Mesenchymal stem cell (in vitro differentiated cells and primary cell): ENCODE results near the gene JMJD7.

ENCODE experiments used
- DNase-seq: peaks from one replicate; pipeline ENCODE4 v3.0.0-alpha.2; 2013
- H2AFZ ChIP-seq: one replicate; pipeline ENCODE4 v1.6.1; 2013; ENCODE audit warnings: low read depth, mild to moderate bottlenecking, control low read depth, inconsistent platforms, low read length, moderate library complexity
- H2AK5ac ChIP-seq: 2 replicates; pipeline ENCODE4 v1.6.1; 2013; ENCODE audit warnings: low read length, moderate library complexity, mild to moderate bottlenecking, inconsistent platforms; ENCODE audit not compliant: severe bottlenecking
- H2BK120ac ChIP-seq: one replicate; pipeline ENCODE4 v1.6.1; 2013; ENCODE audit warnings: low read depth, mild to moderate bottlenecking, inconsistent platforms, low read length, moderate library complexity
- H2BK12ac ChIP-seq, 2 experiments: one replicate each; pipeline ENCODE4 v1.6.1; 2013; ENCODE audit warnings: inconsistent platforms in 2 of 2, low read length in 2 of 2, mild to moderate bottlenecking in 2 of 2, moderate library complexity in 2 of 2, control low read depth in 1 of 2
- H2BK15ac ChIP-seq: one replicate; pipeline ENCODE4 v1.6.1; 2013; ENCODE audit warnings: mild to moderate bottlenecking, low read depth, inconsistent platforms; ENCODE audit not compliant: poor library complexity, severe bottlenecking
- H2BK5ac ChIP-seq: 2 replicates; pipeline ENCODE4 v1.6.1; 2013; ENCODE audit warnings: low read depth, mild to moderate bottlenecking, low read length, control low read depth, inconsistent platforms; ENCODE audit not compliant: poor library complexity, severe bottlenecking
- H3K14ac ChIP-seq, 2 experiments: one replicate each; pipeline ENCODE4 v1.6.1; 2013; ENCODE audit warnings: inconsistent platforms in 2 of 2, low read length in 2 of 2, control low read depth in 1 of 2, mild to moderate bottlenecking in 1 of 2, moderate library complexity in 1 of 2
- H3K18ac ChIP-seq, 2 experiments: one replicate each; pipeline ENCODE4 v1.6.1; 2013; ENCODE audit warnings: inconsistent platforms in 2 of 2, low read length in 2 of 2, control low read depth in 1 of 2, low read depth in 1 of 2, mild to moderate bottlenecking in 1 of 2
- H3K23ac ChIP-seq, 2 experiments: one replicate each; pipeline ENCODE4 v1.6.1; 2013; ENCODE audit warnings: inconsistent platforms in 2 of 2, low read length in 2 of 2, mild to moderate bottlenecking in 2 of 2, moderate library complexity in 2 of 2, control low read depth in 1 of 2
- H3K27ac ChIP-seq: 2 replicates; pipeline ENCODE4 v1.5.1; 2013; ENCODE audit warnings: mild to moderate bottlenecking, moderate library complexity, low read length, control low read depth, inconsistent platforms; ENCODE audit not compliant: poor library complexity, severe bottlenecking
- H3K27me3 ChIP-seq, 2 experiments: 2 replicates each; pipeline versions ENCODE4 v1.6.1 to v1.7.0; 2013; ENCODE audit warnings: low read length in 2 of 2, mild to moderate bottlenecking in 2 of 2, moderate library complexity in 2 of 2, control low read depth in 1 of 2, inconsistent platforms in 1 of 2; ENCODE audit not compliant: control insufficient read depth in 1 of 2, insufficient read depth in 1 of 2
- H3K36me3 ChIP-seq, 2 experiments: 2 replicates each; pipeline versions ENCODE4 v1.6.1 to v1.7.0; 2013; ENCODE audit warnings: low read length in 2 of 2, control low read depth in 1 of 2, inconsistent platforms in 1 of 2, low read depth in 1 of 2, mild to moderate bottlenecking in 1 of 2; ENCODE audit not compliant: insufficient read depth in 2 of 2, control insufficient read depth in 1 of 2
- H3K4ac ChIP-seq, 2 experiments: one replicate each; pipeline ENCODE4 v1.6.1; 2013; ENCODE audit warnings: inconsistent platforms in 2 of 2, low read length in 2 of 2, mild to moderate bottlenecking in 2 of 2, moderate library complexity in 2 of 2, control low read depth in 1 of 2, low read depth in 1 of 2
- H3K4me1 ChIP-seq: 2 replicates; pipeline ENCODE4 v1.6.1; 2013; ENCODE audit warnings: low read depth, low read length, control low read depth; ENCODE audit not compliant: control insufficient read depth, insufficient read depth
- H3K4me2 ChIP-seq: 2 replicates; pipeline ENCODE4 v1.6.1; 2013; ENCODE audit warnings: low read length, mild to moderate bottlenecking, inconsistent platforms; ENCODE audit not compliant: poor library complexity, severe bottlenecking
- H3K4me3 ChIP-seq, 2 experiments: 2 replicates each; pipeline versions ENCODE4 v1.5.1 to v1.7.0; 2013; ENCODE audit warnings: low read length in 2 of 2, mild to moderate bottlenecking in 2 of 2, control low read depth in 1 of 2, low read depth in 1 of 2; ENCODE audit not compliant: insufficient read depth in 1 of 2
- H3K79me1 ChIP-seq: replicated peaks from 2 replicates; pipeline ENCODE4 v1.6.1; 2013; ENCODE audit warnings: mild to moderate bottlenecking, control low read depth, low read length, inconsistent platforms; ENCODE audit not compliant: poor library complexity, severe bottlenecking
- H3K9ac ChIP-seq: 2 replicates; pipeline ENCODE4 v1.7.0; 2013; ENCODE audit warnings: mild to moderate bottlenecking, low read length, moderate library complexity
- H3K9me3 ChIP-seq: 2 replicates; pipeline ENCODE4 v1.7.0; 2013; ENCODE audit warnings: mild to moderate bottlenecking, low read length; ENCODE audit not compliant: control insufficient read depth
- H4K8ac ChIP-seq: one replicate; pipeline ENCODE4 v1.6.1; 2013; ENCODE audit warnings: inconsistent platforms, mild to moderate bottlenecking, low read length, moderate library complexity
- H4K91ac ChIP-seq: one replicate; pipeline ENCODE4 v1.6.1; 2013; ENCODE audit warnings: mild to moderate bottlenecking, low read length, inconsistent platforms
- WGBS: methylation state at CpG from one replicate; pipeline ENCODE4 v1.1.7; 2013; ENCODE audit warnings: mixed read lengths; 5-methylcytosine and 5-hydroxymethylcytosine counted together

JMJD7 gene

DNA sequence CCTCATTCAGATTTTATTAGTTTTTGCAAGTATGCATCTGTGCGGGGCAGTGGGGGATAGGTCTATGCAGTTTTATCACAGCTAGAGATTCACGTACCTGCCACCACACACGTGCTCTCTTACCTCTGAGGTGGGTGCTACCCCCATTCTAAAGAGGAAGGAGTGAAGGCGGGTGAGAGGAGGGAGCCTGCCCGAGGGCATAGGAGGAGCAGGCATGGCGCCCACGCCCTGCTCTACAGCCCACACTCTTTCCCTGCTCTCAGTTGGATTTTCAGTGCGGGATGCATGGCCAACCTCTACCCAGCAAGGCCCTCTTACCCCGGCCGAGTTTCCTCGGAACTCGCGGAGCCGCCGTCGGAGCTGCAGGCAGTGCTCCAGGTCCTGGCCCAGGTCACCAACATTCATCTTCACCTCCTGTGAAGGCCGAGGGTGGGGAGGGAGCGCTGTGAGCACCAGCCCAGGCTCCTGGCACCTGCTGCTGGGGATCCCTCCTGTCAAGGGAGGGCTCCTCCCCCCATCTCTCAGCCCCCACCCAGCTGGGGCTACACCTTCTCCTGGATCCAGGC, 37.7 kb downstream of the JMJD7 start:
- Histone ChIP-seq H3K4me1 (peaks cover 15% of the 10 kb centered on the region), H2BK15ac (no peak overlapping the region), H2BK12ac (no peak overlapping the region), H3K9ac (no peak overlapping the region), H3K23ac (no peak overlapping the region), H3K14ac (no peak overlapping the region), H4K91ac (no peak overlapping the region), H3K4me3 (no peak overlapping the region), H2AK5ac (no peak overlapping the region), H3K4me2 (no peak overlapping the region), H3K27me3 (peaks cover 0 to 52% of the 10 kb centered on the region in 2 experiments), H3K79me1 (no peaks in the 10 kb centered on the region), H4K8ac (no peak overlapping the region), H3K36me3 (peaks cover 0 to 70% of the 10 kb centered on the region in 2 experiments), H2BK120ac (no peak overlapping the region), H3K9me3 (no peaks in the 10 kb centered on the region), H2BK5ac (no peak overlapping the region), H3K4ac (no peak overlapping the region), H3K18ac (no peak overlapping the region), H2AFZ (no peak overlapping the region), H3K27ac (no peak overlapping the region)
- DNase-seq, result no peak
- WGBS, result 95% methylated on average over 17 of the region's 18 CpGs

DNA sequence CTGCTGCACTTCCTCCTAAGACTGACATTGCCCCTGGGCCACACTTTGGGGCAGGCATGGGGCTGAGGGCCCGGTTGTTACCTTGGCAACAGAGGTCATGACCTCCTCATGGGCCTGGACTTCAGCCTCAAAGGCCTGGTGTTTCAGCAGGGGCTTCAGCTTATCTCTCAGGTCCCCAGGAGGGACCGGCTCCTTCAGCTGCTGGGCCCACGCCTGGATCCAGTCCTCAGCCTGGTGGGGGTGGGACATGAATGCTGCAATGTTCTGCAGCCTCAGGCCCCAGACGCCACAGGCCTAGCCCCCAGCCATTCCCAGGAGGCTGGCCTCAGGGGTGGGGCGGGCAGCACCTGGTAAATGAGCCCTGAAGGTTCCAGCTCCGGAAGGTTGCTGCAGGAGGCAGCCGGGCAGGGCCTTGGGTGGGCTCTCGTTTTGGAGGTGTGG, 38.4 kb downstream of the JMJD7 start:
- Histone ChIP-seq H3K4me2 (no peak overlapping the region), H2BK15ac (no peak overlapping the region), H2AFZ (no peak overlapping the region), H3K27me3 (peaks cover 0 to 46% of the 10 kb centered on the region in 2 experiments), H3K23ac (no peak overlapping the region), H3K4me3 (no peak overlapping the region), H3K4ac (no peak overlapping the region), H3K36me3 (peaks cover 0 to 66% of the 10 kb centered on the region in 2 experiments), H3K9ac (no peak overlapping the region), H3K27ac (no peak overlapping the region), H2BK120ac (no peak overlapping the region), H3K9me3 (no peaks in the 10 kb centered on the region), H3K18ac (no peak overlapping the region), H3K4me1 (peaks cover 22% of the 10 kb centered on the region), H2BK5ac (no peak overlapping the region), H3K14ac (peak overlapping the region in 1 of 2 experiments; percentile 12), H2AK5ac (no peak overlapping the region), H2BK12ac (no peak overlapping the region), H4K8ac (no peak overlapping the region), H3K79me1 (no peaks in the 10 kb centered on the region), H4K91ac (no peak overlapping the region)
- DNase-seq, result no peak
- 40% methylated on average over 8 of the region's 8 CpGs for WGBS

DNA sequence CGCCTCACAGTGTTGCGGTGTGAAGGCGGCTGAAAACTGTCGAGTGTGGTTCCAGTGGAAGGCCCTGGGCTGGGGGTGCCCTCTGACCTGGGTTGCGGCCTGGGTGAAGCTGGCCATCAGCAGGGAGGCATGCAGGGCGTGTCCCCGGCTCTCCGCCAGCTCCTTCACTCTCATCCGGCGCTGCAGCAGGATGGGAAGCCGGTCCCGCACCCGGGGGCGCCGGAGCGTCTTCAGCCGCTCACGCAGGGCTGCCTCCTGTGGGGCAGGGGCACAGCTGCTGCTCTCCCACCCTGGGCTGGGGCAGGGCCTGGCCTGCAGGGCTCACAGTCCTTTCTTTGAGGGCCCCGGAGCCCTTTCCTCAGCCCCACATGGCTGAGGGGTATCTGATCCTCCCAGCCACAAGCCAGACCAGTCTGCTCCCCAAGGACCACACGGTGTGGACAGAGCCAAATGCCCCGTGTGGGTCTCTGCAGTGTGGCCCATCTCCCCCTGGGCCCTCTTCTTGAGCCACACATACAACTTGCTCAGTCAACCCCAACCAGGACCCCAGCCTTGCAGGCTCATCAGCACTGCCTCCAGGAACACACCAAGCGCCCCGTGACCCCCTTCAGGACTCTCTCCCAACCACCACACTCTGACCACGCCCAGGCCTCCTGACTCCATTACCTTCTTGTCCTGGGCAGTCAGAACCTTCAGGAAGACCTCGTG, 39.1 kb downstream of the JMJD7 start:
- H3K27me3 ChIP-seq, result peaks cover 0 to 44% of the 10 kb centered on the region in 2 experiments
- H4K91ac ChIP-seq, result no peak overlapping the region
- no peak overlapping the region for H2BK120ac ChIP-seq
- no peak overlapping the region for H4K8ac ChIP-seq
- no peaks in the 10 kb centered on the region for H3K79me1 ChIP-seq
- no peak overlapping the region for H3K4me3 ChIP-seq
- H3K9ac ChIP-seq, result no peak overlapping the region
- 91% methylated on average over 25 of the region's 25 CpGs for WGBS
- DNase-seq, result no peak
- H2AK5ac ChIP-seq, result no peak overlapping the region
- H3K36me3 ChIP-seq, result peaks cover 0 to 65% of the 10 kb centered on the region in 2 experiments
- H3K4me2 ChIP-seq, result no peak overlapping the region
- no peak overlapping the region for H2BK15ac ChIP-seq
- no peaks in the 10 kb centered on the region for H3K9me3 ChIP-seq
- no peak overlapping the region for H2BK5ac ChIP-seq
- H3K4ac ChIP-seq, result no peak overlapping the region
- peaks cover 27% of the 10 kb centered on the region for H3K4me1 ChIP-seq
- no peak overlapping the region for H3K27ac ChIP-seq
- no peak overlapping the region for H3K18ac ChIP-seq
- no peak overlapping the region for H2AFZ ChIP-seq
- H2BK12ac ChIP-seq, result no peak overlapping the region
- no peak overlapping the region for H3K23ac ChIP-seq
- H3K14ac ChIP-seq, result no peak overlapping the region

DNA sequence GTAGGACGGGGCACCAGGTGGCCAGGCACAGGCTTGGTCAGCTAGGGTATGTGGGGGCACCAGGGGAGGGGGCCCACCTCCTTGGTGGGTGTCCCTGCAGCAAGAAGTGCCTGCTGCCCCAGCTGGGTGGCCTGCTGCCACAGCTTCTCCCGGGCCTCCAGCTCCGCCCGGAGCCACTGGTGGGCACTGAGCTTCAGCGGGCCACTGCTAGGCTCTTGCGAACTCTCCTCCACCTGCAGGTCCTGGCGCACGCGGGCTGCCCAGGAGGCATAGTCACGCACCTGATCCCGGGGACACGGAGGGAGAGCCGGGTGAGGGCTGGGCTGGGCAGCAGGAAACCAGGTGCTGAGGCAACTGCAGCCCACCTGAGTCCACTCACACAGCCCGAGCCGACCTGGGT, 40.4 kb downstream of the JMJD7 start:
- Histone ChIP-seq H3K36me3 (peaks cover 0 to 58% of the 10 kb centered on the region in 2 experiments), H2BK15ac (no peak overlapping the region), H3K4me2 (no peak overlapping the region), H3K14ac (no peak overlapping the region), H2AK5ac (no peak overlapping the region), H3K9ac (no peak overlapping the region), H2AFZ (no peak overlapping the region), H3K18ac (no peak overlapping the region), H2BK5ac (no peak overlapping the region), H3K79me1 (no peaks in the 10 kb centered on the region), H3K4ac (no peak overlapping the region), H4K91ac (no peak overlapping the region), H3K4me1 (peaks cover 26% of the 10 kb centered on the region), H4K8ac (no peak overlapping the region), H3K23ac (no peak overlapping the region), H3K4me3 (no peak overlapping the region), H3K9me3 (no peaks in the 10 kb centered on the region), H3K27me3 (peaks cover 0 to 46% of the 10 kb centered on the region in 2 experiments), H2BK12ac (no peak overlapping the region), H2BK120ac (no peak overlapping the region), H3K27ac (no peak overlapping the region)
- no peak for DNase-seq
- WGBS, result 97% methylated on average over 15 of the region's 15 CpGs
